Gastroesophageal sphincter (tissue), 2 donors: ENCODE measurements around the gene SCIN.

Experiments
- EP300 ChIP-seq: sonication (generic); formaldehyde crosslinking; IDR thresholded peaks from one replicate; pipeline ENCODE4 v1.6.1; 2017; ENCODE audit warnings: antibody characterized with exemption, mild to moderate bottlenecking
- POLR2A ChIP-seq, 2 donors: fragments of 450-650 bp; IDR thresholded peaks; one replicate each; pipeline ENCODE4 v1.6.1; 2017; ENCODE audit warnings: antibody characterized with exemption in 2 of 2, mild to moderate bottlenecking in 2 of 2, moderate library complexity in 1 of 2
- POLR2AphosphoS5 ChIP-seq: sonication (generic); formaldehyde crosslinking; IDR thresholded peaks from one replicate; pipeline ENCODE4 v1.6.1; 2017; ENCODE audit warnings: antibody characterized with exemption

- TF ChIP-seq POLR2AphosphoS5 = no peak
- no peak for TF ChIP-seq POLR2A (IDR thresholded peaks at IDR 0.05)
- no peak for TF ChIP-seq EP300
Measured at GRCh38 chr7:12619461-12620069, 49.0 kb downstream of the SCIN start.
